ENCODE measurements around the gene SFN. TPM values are rescaled to one million over a fixed set of nuclear protein-coding genes. Genes with fewer than 3 reads are reported as not detected.

SFN gene
- total and polyA plus RNA-seq, 2 of the 13 experiments (the other 11 are each of a cell fraction or from before 2014, with no cell fraction given) = 4.3 to 5.6 TPM

- TF ChIP-seq GABPA (IDR thresholded peaks at IDR 0.05; ENCODE audit: low read depth, low read length) = no peak
- peak; percentile 63 for TF ChIP-seq GABPA (CRISPR knock-in tag; IDR thresholded peaks at IDR 0.05; ENCODE audit: low read depth)
- TF ChIP-seq GMEB1 (CRISPR knock-in tag; IDR thresholded peaks at IDR 0.05; ENCODE audit: borderline replicate concordance) = peak; percentile 73
- no peak for TF ChIP-seq GTF2F1 (IDR thresholded peaks at IDR 0.05; ENCODE audit: low read length)
- TF ChIP-seq ELK4 (CRISPR knock-in tag; IDR thresholded peaks at IDR 0.05; ENCODE audit: borderline replicate concordance) = no peak
- TF ChIP-seq ZSCAN22 (CRISPR knock-in tag; IDR thresholded peaks at IDR 0.05) = no peak
- peak; percentile 74; the same call in 1 of the 2 replicates for TF ChIP-seq AHR (CRISPR knock-in tag; IDR thresholded peaks at IDR 0.05)
- TF ChIP-seq FOXA3 (CRISPR knock-in tag; IDR thresholded peaks at IDR 0.05) = peak; percentile 57
- peak; percentile 87 for TF ChIP-seq BORCS8-MEF2B (CRISPR knock-in tag; IDR thresholded peaks at IDR 0.05)
- no peak for TF ChIP-seq KDM1A (CRISPR knock-in tag; IDR thresholded peaks at IDR 0.05)
- TF ChIP-seq NPAS2 (CRISPR knock-in tag; IDR thresholded peaks at IDR 0.05; ENCODE audit: borderline replicate concordance) = no peak
- peak; percentile 50; the same call in 1 of the 2 replicates for TF ChIP-seq BCL6 (CRISPR knock-in tag; IDR thresholded peaks at IDR 0.05)
- TF ChIP-seq ATAD3A (CRISPR knock-in tag; IDR thresholded peaks at IDR 0.05) = no peak
- no peak for TF ChIP-seq RFX3 (CRISPR knock-in tag; IDR thresholded peaks at IDR 0.05)
- TF ChIP-seq RXRB (CRISPR knock-in tag; IDR thresholded peaks at IDR 0.05; ENCODE audit: borderline replicate concordance) = peak; percentile 57
- TF ChIP-seq ZNF343 (CRISPR knock-in tag; IDR thresholded peaks at IDR 0.05) = peak; percentile 60; the same call in 1 of the 2 replicates
- peak; percentile 90; the same call in 1 of the 2 replicates for TF ChIP-seq ZNF580 (CRISPR knock-in tag; IDR thresholded peaks at IDR 0.05; ENCODE audit: borderline replicate concordance, low read depth)
- peak; percentile 99 for TF ChIP-seq HDAC1 (CRISPR knock-in tag; IDR thresholded peaks at IDR 0.05)
- no peak for TF ChIP-seq RORA (CRISPR knock-in tag; IDR thresholded peaks at IDR 0.05)
- TF ChIP-seq, protein P1, sequence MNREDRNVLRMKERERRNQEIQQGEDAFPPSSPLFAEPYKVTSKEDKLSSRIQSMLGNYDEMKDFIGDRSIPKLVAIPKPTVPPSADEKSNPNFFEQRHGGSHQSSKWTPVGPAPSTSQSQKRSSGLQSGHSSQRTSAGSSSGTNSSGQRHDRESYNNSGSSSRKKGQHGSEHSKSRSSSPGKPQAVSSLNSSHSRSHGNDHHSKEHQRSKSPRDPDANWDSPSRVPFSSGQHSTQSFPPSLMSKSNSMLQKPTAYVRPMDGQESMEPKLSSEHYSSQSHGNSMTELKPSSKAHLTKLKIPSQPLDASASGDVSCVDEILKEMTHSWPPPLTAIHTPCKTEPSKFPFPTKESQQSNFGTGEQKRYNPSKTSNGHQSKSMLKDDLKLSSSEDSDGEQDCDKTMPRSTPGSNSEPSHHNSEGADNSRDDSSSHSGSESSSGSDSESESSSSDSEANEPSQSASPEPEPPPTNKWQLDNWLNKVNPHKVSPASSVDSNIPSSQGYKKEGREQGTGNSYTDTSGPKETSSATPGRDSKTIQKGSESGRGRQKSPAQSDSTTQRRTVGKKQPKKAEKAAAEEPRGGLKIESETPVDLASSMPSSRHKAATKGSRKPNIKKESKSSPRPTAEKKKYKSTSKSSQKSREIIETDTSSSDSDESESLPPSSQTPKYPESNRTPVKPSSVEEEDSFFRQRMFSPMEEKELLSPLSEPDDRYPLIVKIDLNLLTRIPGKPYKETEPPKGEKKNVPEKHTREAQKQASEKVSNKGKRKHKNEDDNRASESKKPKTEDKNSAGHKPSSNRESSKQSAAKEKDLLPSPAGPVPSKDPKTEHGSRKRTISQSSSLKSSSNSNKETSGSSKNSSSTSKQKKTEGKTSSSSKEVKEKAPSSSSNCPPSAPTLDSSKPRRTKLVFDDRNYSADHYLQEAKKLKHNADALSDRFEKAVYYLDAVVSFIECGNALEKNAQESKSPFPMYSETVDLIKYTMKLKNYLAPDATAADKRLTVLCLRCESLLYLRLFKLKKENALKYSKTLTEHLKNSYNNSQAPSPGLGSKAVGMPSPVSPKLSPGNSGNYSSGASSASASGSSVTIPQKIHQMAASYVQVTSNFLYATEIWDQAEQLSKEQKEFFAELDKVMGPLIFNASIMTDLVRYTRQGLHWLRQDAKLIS (CRISPR knock-in tag; IDR thresholded peaks at IDR 0.05) = no peak
- no peak for TF ChIP-seq SOX6 (IDR thresholded peaks at IDR 0.05)
- 0 out of 2 replicates have a peak, but pooled peaks have one; percentile 52 for TF ChIP-seq SOX6 (CRISPR knock-in tag; IDR thresholded peaks at IDR 0.05)
Measured at GRCh38 chr1:26900001-26900814, 37.3 kb downstream of the SFN start, which contains the start of gene GPATCH3 (continued).

Data from HepG2 (cell line).